Measurements from ENCODE around the gene FGF7.
"Not testable (repeated sequence)": the region's sequence is repeated elsewhere in the genome, so short reads cannot be mapped to it uniquely, and the experiment has no call there.

FGF7 gene

DNA sequence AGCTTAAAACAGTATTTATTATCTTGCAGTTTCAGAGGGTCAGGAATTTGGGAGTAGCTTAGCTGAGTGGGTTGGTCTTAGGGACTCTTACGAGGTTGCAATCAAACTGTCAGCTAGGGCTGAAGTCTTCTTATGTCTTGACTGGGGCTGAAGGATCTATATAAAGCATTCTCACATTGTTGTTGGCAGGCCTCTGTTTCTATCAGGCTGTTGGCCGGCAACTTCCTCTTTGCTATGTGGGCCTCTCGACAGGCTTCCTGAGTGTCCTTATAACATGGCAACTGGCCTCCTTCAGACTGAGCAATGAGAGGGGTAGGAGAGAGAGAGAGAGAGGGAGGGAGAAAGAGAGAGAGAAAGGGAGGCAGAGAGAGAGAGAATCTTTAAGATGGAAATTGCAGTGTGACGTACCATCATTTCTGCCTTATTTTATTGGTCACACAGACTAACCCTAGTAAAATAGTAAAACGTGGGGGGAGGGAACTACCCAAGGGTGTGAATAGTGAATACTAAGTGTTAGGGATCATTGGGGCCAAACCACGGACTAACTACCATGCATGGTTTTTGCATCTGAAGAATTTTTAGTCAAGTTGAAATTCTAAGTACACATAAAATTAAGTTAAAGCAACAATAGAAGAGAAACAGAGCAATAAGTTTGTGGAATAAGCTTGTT is 16.1 kb downstream of the FGF7 start:
- DNase-seq (ENCODE audit: extremely low read depth in 1 of 2, low read depth in 1 of 2) = no peak

DNA sequence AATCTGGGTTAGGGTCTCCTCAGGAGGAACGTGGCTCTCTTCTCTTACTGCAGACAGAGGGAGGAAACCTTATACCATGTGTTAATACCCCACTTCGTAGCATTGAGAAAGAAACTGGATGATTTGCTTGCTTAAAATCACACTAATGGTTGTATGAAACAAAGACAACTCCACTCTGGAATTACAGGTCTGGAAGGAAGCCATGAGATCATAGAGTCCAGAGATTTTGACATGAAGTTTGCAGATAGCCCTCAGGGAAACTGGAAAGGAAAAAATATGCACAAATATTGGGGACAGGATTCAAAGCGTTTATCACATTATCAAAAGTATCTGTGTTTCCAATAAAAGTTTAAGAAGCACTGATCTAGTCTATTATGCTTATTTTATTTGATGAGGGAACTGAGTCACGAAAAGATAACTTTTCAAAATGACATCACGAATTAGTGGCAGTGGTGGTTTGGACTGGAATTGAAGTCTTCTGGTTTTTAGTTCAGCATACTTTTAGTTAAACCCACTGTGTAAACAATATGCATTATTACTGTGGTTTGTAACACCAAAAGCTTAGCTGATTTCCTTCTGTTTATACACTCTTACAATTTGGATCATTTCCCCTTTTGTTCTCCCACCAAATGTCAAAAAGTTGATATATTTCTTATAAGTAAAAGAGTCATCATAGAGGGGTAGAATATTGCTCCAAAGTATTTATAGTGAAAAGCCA is 16.8 kb downstream of the FGF7 start:
- no peak for DNase-seq (ENCODE audit: extremely low read depth in 1 of 2, low read depth in 1 of 2)

DNA sequence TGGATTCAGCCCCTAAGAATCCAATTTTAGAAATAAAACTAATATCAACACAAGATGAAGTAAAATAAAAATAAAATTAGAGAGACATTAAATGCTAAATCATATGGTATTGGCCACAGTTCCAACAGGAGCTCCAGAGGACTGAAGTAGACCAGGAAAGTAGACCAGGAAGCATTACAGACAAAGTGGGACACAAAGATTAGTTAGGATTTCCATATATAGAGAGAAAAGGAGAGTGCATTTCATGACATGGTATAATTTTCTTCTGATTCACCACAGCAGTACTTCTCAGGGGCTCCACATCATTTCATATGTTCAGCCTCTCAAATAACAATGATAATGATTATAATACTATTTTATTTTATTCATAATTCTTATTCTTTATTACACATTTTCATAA is 18.3 kb downstream of the FGF7 start:
- DNase-seq (ENCODE audit: extremely low read depth in 1 of 2, low read depth in 1 of 2) = no peak

DNA sequence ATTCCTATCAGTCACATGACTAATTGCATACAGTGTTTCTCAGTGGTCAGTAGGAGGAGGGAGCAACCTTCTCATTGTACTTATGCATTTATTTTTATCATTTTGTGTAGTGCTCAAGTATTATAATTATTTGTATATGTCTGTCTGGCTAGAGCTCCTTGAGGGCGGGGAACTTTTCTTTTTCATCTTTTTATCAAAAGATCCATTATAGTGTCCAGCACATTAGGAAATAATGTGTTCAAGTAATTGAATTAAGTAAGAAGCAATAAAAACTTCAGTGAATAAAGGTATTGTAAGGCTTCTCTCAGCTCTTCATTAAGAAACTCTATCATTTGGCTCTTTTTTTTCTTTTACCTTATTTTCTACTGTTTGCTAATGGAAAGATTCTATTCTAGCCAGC is 18.8 kb downstream of the FGF7 start:
- DNase-seq (ENCODE audit: extremely low read depth in 1 of 2, low read depth in 1 of 2) = no peak

DNA sequence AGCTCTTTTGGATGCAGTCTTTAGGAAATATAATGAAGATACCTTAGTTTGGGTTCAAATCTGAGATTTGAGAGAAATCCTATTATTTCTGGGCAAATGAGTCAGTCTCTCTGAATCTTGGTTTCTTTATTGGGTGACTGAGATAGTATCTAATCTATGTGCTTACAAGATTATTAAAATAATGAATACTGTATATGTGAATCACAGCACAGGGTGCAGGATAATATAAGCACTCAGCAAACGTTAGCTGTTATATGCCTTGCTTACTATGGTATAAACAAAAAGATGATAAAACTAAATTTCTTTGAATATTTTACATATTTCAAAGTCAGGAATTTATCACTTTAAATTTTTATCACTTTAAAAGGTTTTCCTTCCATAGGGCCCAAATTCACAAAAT is 29.6 kb downstream of the FGF7 start:
- no peak for DNase-seq (ENCODE audit: extremely low read depth in 1 of 2, low read depth in 1 of 2)

DNA sequence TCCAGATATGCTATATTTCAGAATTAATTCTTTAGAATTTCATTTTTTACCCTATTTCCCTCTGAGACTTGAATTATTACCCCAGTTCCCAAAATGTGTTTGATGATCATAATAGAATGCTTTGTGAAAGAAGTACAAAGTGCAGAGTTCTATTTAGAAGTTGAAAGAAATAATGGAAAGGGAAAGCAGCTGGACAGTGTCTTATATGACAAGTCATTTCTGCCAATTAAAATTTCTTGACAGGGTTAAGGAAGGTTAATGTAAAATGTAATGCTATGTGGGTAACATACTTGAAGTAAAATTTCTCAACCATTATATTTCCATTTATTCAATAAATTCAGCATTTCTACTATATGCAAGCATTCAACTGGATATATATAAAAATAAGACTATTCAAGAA is 33.1 kb downstream of the FGF7 start:
- DNase-seq (ENCODE audit: extremely low read depth in 1 of 2, low read depth in 1 of 2) = no peak

DNA sequence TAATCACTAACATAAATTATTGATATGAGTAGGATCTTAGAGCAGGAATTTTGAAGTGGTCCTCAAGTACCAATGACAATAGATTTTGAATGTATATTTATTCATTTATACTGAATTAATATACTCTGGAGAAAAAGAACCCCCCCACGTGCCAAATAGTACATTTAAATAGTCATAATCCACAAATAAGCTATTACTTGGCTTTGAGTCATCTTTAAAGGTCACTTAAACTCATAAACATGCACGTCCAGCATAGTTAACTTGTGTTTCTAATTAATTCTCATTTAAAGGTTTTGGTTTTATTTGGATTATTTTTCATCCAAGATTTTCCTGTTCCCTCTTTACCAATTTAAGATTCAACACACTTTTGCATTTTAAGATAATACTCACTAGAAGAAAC is 35.1 kb downstream of the FGF7 start:
- DNase-seq (ENCODE audit: extremely low read depth in 1 of 2, low read depth in 1 of 2) = no peak

DNA sequence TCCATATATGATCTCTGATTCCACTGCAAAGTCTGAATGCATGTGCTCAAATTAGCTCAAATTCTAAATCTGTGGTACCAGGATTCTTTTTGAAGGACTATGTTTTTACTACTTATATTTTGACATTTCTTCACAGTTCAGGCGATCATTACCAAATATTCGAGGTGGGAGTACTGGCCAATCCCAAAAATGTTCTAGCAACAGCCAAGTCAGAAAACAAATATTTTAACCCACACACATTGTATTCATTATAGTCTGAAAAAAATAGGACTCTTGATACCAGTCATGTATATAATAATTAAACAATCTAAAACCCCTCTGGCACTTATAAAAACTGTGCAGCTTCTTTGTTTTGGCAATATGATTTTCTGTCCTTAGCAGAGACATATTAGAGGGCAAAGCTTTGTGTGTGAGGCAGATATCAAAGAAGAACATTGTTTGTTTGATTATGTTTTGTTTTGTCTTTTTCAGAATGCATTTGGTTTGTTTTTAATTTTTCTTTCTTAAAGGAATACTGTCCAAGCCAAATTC is 37.4 kb downstream of the FGF7 start:
- no peak for DNase-seq (ENCODE audit: extremely low read depth in 1 of 2, low read depth in 1 of 2)

DNA sequence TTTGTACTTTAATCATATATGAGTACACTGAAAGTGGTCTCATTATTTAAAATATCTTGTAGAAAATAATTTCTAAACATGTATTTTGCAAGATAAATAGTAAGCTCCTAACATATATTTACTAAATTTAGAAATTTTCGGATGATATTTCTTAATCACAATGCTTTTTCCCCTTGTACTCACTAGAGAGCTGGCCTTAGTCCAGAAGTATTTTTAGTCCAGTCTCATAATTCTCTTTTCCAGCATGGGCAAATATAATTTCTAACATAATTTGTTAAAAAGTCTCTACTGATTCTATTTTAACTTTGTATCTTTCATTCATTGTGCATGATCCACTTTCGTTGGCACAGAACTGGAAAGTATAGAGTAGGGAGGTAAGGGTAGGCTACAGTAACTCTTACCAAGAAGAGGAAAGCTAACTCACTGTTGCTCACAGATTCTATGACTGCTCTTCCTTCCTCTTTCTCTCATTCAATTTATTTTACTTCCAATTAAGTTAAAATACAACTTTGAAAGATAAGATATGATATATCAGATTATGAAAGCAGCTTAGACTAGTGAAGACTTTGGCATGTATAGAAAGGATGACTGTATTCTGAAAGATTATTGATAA is 39.3 kb downstream of the FGF7 start:
- no peak for DNase-seq (ENCODE audit: extremely low read depth in 1 of 2, low read depth in 1 of 2)

DNA sequence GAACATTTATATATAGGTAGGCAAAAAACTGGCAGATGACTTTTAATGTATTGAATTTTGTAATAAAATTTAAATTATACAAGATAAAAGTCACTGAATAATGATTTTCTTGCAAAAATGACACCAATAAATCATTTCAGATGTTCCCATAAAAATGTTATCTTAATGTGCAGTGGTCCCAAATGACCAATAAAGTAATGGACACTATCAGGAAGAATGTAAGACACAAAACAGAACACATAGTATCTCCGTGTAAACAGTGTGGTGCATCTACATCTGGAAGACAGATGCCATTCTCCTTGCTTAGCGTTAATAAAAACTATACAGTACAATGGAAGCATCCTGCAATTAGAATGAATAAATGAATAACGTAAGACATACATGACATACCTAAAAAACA is 41.5 kb downstream of the FGF7 start:
- DNase-seq (ENCODE audit: extremely low read depth in 1 of 2, low read depth in 1 of 2) = no peak

DNA sequence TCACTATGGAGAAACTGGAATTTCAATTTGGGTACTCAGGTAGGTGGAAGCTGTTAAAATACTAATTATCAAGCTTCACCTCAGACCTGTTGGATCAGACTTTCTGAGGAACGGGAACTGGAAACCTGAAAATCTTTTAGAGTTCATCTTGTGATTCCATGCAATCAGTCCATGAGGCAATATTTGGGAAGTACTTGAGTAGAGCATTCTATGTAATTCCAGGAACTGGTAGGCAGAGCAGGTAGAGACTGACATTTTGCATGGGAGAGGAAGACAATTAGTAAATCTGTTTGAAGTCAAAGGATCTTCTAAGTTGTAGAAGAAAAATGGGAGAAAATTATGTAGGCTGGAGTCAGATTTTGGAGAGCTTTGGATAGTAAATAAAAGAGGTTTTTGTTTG is 43.1 kb downstream of the FGF7 start:
- no peak for DNase-seq (ENCODE audit: extremely low read depth in 1 of 2, low read depth in 1 of 2)

DNA sequence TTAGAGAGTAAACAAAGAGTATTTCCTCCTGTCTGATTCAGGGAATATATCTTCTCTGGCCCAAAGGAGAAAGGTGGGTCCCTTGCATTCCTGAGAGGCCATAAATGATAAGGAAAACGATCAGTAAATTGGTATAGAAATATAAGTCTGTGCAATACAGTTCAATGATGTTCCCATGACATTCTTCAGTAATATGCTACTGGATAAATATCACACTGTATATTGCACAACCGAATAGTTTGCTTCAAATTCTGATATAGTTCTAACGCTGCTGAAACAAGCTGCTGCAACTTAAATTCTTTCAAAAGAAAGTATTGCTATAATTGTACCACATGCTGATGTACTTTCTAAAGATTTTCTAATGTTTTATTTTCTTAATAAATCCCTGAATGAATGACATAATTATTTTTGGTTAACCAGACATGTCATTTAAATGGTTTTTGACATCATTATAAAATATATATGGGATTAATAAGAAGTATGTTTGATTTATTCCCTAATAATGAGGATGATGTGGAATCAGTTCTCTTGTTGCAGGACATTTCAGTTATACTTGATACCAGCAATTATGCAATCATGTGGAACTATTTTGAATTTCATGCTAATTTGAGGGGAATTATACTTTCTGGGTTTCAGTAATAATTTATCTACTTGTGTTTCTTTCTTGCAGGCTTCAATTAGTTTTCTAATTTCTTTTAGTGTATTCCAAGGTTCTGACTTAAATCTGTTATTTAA is 44.9 kb downstream of the FGF7 start:
- DNase-seq (ENCODE audit: extremely low read depth in 1 of 2, low read depth in 1 of 2) = no peak

DNA sequence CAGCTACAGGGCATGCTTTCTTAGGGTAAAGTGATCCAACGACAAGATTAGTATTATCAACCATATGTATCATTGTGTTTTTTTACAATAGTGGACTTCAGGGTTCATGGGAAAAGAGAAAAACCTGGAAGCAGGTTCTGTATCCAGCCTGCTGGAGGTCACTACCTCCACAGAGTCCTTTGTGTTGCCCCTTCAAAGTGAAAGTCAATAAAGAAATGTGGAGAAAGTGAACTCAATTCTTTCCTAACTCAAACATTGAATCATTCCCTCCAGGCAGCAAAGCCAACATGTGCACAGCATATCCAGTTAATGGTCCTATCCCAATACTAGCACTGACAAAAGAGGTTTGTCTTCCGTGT is 45.4 kb downstream of the FGF7 start:
- DNase-seq (ENCODE audit: extremely low read depth in 1 of 2, low read depth in 1 of 2) = no peak

DNA sequence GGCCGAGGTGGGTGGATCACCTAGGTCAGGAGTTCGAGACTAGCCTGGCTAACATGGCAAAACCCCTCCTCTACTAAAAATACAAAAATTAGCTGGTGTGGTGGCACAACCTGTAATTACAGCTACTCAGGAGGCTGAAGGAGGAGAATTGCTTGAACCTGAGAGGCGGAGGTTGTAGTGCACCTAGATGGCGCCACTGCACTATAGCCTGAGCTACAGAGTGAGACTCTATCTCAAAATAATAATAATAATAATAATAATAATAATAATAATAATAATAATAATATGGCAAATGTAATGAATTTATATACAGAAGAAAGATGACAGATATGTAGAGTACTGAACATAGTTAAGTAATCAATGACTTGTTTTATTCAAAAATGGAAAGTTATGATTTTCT is 48.2 kb downstream of the FGF7 start:
- DNase-seq (ENCODE audit: extremely low read depth in 1 of 2, low read depth in 1 of 2) = not testable (repeated sequence)

DNA sequence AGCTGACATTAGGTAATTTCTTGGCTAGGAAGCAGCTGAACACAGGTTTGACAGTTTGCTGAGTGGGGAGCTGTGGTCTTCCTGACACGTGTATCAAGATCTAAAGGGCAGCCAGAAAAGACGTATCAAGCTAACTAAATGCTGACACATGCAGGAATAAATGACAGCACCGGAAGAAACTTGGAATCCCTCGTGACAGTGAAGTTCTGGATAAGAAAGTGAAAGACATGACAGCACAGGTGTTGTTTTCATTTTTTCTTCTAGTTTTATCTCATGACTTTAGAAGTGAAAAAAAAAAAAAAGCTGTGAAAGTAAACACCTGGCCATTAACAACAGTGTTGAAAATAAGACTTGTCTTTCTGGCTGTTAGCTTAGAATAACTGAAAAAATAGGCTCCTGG is 48.7 kb downstream of the FGF7 start:
- DNase-seq (ENCODE audit: extremely low read depth in 1 of 2, low read depth in 1 of 2) = no peak

DNA sequence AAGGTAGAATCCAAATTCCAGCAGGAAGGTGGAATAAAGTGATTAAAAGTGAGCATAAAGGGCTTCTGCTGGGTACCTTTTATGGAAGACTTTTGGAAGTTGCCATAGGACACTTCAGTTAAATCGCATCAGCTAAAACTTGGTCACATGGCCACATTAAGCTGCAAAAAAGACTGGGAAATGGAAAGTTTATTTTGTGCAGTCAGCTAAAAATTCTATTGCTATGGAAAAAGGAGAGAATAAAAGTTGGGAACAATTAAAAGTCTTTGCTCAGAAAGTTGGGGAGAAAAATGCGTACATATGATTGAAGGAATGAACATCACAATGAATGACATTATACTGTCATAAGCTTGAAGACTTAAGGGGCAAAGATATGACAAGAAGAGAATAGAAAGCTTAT is 49.3 kb downstream of the FGF7 start:
- DNase-seq (ENCODE audit: extremely low read depth in 1 of 2, low read depth in 1 of 2) = no peak

DNA sequence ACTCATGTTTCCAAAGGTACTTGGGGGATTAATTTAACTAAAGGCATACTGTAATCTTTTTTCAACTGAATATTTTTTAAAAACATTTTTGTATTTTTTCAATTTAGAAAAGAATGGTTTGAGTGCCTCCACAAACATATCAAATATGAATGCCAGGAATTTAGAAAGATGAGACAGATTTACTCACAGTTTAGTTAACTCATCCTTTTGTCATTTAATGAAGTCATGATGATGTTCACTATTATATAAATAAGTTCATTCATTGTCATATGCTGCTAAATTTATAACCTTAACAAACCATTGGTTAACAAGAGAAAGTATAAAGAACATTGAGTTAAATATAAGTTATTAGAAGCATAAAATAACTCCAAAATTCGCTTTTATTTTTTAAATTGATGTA is 50.0 kb downstream of the FGF7 start:
- no peak for DNase-seq (ENCODE audit: extremely low read depth in 1 of 2, low read depth in 1 of 2)

DNA sequence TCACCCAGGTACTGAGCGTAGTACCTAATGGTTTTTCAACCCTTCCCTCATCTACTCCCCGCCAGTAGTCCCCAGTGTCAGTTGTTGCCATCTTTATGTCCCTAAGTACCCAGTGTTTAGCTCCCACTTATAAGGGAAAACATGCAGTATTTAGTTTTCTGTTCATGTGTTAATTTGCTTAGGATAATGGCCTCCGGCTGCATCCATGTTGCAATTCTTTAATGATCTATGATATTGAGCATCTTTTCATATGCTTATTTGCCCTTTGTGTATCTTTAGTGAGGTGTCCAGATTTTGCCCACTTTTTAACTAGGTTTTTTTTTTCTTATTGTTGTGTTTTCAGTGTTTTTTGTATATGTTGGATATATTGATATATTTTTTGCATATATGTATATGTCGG is 55.0 kb downstream of the FGF7 start:
- not testable (repeated sequence) for DNase-seq (ENCODE audit: extremely low read depth in 1 of 2, low read depth in 1 of 2)

DNA sequence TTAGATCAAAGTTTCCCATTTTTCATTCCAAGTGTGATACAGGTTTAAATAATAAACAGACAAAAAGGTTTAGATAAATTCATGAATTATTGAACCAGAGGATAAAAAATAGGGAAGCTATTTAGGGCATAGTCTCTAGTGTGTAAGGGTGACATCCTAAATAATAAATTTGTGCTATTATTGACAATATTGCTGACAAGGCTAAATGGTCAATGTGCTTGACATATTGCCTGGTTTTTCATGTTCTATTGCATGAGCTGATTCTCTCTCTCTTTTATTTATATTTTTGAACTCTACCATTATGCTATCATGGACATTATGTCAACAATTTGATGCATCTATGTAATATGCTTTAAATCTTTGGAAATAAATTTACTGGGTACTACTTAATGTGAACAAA is 55.9 kb downstream of the FGF7 start:
- DNase-seq (ENCODE audit: extremely low read depth in 1 of 2, low read depth in 1 of 2) = not testable (repeated sequence)

DNA sequence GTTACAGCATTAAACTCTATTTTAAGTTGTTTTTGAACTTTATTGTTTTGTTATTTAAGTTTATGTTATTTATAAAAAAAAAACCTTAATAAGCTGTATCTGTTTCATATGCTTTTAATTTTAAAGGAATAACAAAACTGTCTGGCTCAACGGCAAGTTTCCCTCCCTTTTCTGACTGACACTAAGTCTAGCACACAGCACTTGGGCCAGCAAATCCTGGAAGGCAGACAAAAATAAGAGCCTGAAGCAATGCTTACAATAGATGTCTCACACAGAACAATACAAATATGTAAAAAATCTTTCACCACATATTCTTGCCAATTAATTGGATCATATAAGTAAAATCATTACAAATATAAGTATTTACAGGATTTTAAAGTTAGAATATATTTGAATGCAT is 62.4 kb downstream of the FGF7 start:
- DNase-seq (ENCODE audit: extremely low read depth in 1 of 2, low read depth in 1 of 2) = not testable (repeated sequence)

DNA sequence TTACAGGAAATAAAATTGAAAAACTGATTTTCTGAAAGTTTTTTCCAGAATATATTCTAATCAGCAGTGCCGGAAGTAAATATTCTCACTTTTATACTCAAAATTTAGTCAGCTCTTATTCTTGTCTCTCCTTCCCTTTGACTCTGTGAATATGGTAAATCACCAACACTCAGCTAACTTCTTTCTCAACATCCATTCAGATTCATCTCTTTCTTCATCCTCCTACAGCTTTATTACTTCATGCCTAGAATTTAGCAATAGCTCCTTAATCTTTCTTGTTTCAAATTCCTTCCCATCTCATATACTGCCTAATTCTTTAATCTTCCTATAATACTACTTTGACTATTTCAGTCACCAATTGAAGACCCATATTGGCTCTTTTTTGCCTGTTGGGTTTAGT is 67.9 kb downstream of the FGF7 start:
- DNase-seq (ENCODE audit: extremely low read depth in 1 of 2, low read depth in 1 of 2) = no peak

DNA sequence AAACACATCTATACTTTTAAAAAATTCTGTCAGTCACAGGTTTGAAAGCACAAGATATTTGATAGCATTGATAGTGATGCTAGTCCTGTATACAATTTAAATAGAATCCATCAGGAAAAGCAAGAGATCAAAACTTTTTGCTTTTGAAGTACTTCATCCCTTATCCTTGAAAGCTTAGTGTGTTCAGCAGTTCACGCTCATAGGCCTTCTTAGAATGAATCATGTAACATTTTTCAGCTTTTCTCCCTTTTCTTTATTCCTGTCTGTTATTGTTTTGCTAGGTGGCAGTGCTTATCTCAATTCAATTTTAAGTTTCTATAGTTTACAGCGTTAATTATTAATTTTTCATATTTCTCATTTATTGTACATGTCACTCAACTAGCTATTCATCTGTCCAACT is 69.1 kb downstream of the FGF7 start:
- DNase-seq (ENCODE audit: extremely low read depth in 1 of 2, low read depth in 1 of 2) = no peak
